OCI-LY3 (cell line): ENCODE measurements around the gene ERVFRD-1.

Experiments
- H2AFZ ChIP-seq: fragments of 200-600, 300-600 bp; shearing (Covaris generic); 2 replicates; pipeline ENCODE4 v1.6.0; 2014; ENCODE audit warnings: antibody characterized with exemption, low read depth, low read length
- H3K27ac ChIP-seq: fragments of 200-600, 300-600 bp; sonication (generic); 2 replicates; pipeline ENCODE4 v1.5.1; 2014; ENCODE audit warnings: mild to moderate bottlenecking, low read length, moderate library complexity, mixed read lengths
- H3K27me3 ChIP-seq: fragments of 200-600, 300-600 bp; sonication (generic); 2 replicates; pipeline ENCODE4 v1.6.1; 2014; ENCODE audit warnings: low read depth, low read length, mixed read lengths
- H3K36me3 ChIP-seq: fragments of 200-600, 300-600 bp; sonication (generic); replicated peaks from 2 replicates; pipeline ENCODE3; 2014; ENCODE audit warnings: low read depth, low read length, mixed read lengths
- H3K4me1 ChIP-seq: fragments of 300-600, 200-600 bp; sonication (generic); 2 replicates; pipeline ENCODE4 v1.6.1; 2014; ENCODE audit warnings: low read length, mixed read lengths
- H3K4me2 ChIP-seq: fragments of 200-600, 300-600 bp; sonication (generic); 2 replicates; pipeline ENCODE4 v1.6.1; 2014; ENCODE audit warnings: low read length, mixed read lengths
- H3K4me3 ChIP-seq: fragments of 300-600, 200-600 bp; sonication (generic); 2 replicates; pipeline ENCODE4 v1.5.1; 2014; ENCODE audit warnings: antibody characterized with exemption, mild to moderate bottlenecking, low read length, moderate library complexity
- H3K79me2 ChIP-seq: fragments of 300-600, 200-600 bp; shearing (Covaris generic); 2 replicates; pipeline ENCODE4 v1.6.1; 2014; ENCODE audit warnings: mild to moderate bottlenecking, low read length, mixed read lengths
- H3K9ac ChIP-seq: fragments of 300-600, 200-600 bp; shearing (Covaris generic); 2 replicates; pipeline ENCODE4 v1.6.0; 2014; ENCODE audit warnings: mild to moderate bottlenecking, low read length, moderate library complexity
- H3K9me3 ChIP-seq: fragments of 200-600, 300-600 bp; shearing (Covaris generic); 2 replicates; pipeline ENCODE4 v1.6.1; 2014; ENCODE audit warnings: low read length, mixed read lengths; ENCODE audit not compliant: insufficient read depth
- H4K20me1 ChIP-seq: fragments of 200-600, 300-600 bp; sonication (generic); 2 replicates; pipeline ENCODE4 v1.6.1; 2016; ENCODE audit warnings: low read length, mixed read lengths; ENCODE audit not compliant: insufficient read depth
- EZH2phosphoT487 ChIP-seq: fragments of 200-600 bp; shearing (Covaris generic); IDR thresholded peaks from 2 replicates; pipeline ENCODE4 v1.6.1; 2018; ENCODE audit warnings: antibody characterized with exemption, mixed run types, low read depth
- TF ChIP-seq, protein P1 (sequence below): fragments of 200-600, 300-600 bp; sonication (generic); IDR thresholded peaks from 2 replicates; pipeline ENCODE4 v1.5.1; 2014; ENCODE audit warnings: antibody characterized with exemption, low read length, low read depth

The ERVFRD-1 gene

DNA sequence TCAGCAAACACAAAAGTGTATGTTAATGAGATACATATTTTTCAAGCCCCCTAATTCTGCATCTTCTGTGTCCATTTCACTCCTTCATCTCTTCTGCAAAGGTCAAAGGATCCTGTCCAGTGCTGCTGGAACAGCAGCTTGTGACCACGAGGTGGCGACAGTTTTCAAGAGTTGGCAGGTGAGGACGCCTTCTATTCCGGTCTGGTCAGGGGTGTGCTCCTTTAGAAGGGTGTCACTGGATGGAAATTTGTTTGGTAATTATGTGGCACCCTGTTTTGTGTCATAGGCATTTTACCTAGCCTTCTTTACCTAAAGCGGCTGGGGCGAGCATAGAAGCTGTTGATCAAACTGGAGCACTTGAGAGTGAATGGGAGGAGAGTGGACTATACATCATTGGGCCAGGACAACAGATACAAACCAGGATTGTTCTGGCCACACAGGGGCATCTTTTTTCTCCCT lies 32.9 kb upstream of the ERVFRD-1 start:
- H3K27me3 ChIP-seq = no peaks in the 10 kb centered on the region
- TF ChIP-seq EZH2phosphoT487 = no peak
- TF ChIP-seq, protein P1, sequence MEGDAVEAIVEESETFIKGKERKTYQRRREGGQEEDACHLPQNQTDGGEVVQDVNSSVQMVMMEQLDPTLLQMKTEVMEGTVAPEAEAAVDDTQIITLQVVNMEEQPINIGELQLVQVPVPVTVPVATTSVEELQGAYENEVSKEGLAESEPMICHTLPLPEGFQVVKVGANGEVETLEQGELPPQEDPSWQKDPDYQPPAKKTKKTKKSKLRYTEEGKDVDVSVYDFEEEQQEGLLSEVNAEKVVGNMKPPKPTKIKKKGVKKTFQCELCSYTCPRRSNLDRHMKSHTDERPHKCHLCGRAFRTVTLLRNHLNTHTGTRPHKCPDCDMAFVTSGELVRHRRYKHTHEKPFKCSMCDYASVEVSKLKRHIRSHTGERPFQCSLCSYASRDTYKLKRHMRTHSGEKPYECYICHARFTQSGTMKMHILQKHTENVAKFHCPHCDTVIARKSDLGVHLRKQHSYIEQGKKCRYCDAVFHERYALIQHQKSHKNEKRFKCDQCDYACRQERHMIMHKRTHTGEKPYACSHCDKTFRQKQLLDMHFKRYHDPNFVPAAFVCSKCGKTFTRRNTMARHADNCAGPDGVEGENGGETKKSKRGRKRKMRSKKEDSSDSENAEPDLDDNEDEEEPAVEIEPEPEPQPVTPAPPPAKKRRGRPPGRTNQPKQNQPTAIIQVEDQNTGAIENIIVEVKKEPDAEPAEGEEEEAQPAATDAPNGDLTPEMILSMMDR = peak; percentile 88
- H4K20me1 ChIP-seq = no peaks in the 10 kb centered on the region
- no peaks in the 10 kb centered on the region for H3K36me3 ChIP-seq
- H3K27ac ChIP-seq = no peak overlapping the region
- peaks cover 20% of the 10 kb centered on the region for H3K4me1 ChIP-seq
- H3K4me3 ChIP-seq = no peak overlapping the region
- H3K9ac ChIP-seq = no peak overlapping the region
- 0 out of 2 replicates have a peak overlapping the region, but pooled peaks have one; percentile 29 for H3K4me2 ChIP-seq
- no peaks in the 10 kb centered on the region for H3K9me3 ChIP-seq
- no peaks in the 10 kb centered on the region for H3K79me2 ChIP-seq
- H2AFZ ChIP-seq = no peak overlapping the region

DNA sequence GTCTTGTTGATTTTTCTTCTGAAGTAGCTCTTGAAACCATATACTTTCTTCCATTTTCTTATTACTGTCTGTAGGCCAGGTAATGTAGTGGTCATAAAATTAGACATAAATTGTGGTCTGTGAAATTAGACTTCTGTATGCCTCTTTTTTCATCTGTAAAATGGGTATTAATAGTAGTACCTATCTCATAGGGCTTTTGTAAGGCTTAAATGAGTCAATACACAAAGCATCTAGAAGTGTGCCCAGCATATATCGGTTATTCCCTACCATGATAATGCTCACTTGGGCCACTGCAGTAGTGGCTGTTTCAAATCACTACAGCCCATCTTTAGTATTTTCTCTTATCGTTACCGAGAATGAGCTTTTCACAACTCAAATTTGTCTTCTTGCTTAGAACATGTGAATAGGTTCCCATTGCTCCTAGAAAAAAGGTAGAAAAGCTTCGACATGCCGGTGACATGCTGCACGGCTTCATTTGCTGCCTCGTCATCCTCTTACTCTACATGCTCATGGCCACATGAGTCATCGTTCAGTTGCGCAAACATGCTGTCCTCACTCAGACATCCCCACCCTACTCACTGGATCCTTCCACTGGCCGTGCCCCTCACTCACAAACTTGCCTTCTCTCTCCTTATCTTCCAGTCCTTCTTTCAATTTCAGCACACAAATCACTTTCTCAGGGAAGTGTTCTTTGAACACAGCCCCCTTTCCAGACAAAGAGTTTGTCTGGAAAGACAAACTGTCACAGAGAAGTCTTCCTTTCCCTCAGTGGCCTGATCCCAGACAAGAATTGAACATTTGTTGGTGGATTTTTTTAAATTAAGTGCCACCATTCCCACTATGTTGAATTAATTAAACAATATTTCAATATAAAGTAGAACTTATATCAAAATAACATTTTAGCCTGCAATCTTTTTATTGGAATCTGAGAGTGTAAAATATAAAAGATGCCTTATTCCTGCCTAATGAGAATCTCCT lies 32.2 kb upstream of the ERVFRD-1 start:
- H3K79me2 ChIP-seq = no peaks in the 10 kb centered on the region
- no peaks in the 10 kb centered on the region for H4K20me1 ChIP-seq
- no peaks in the 10 kb centered on the region for H3K27me3 ChIP-seq
- H3K36me3 ChIP-seq = peaks cover 1% of the 10 kb centered on the region
- H3K9me3 ChIP-seq = no peaks in the 10 kb centered on the region
- no peak overlapping the region for H3K9ac ChIP-seq
- H3K27ac ChIP-seq = no peak overlapping the region
- H2AFZ ChIP-seq = no peak overlapping the region
- no peak overlapping the region for H3K4me3 ChIP-seq
- TF ChIP-seq EZH2phosphoT487 = no peak
- TF ChIP-seq, protein P1 = no peak
- no peak overlapping the region for H3K4me2 ChIP-seq
- H3K4me1 ChIP-seq = peaks cover 28% of the 10 kb centered on the region

DNA sequence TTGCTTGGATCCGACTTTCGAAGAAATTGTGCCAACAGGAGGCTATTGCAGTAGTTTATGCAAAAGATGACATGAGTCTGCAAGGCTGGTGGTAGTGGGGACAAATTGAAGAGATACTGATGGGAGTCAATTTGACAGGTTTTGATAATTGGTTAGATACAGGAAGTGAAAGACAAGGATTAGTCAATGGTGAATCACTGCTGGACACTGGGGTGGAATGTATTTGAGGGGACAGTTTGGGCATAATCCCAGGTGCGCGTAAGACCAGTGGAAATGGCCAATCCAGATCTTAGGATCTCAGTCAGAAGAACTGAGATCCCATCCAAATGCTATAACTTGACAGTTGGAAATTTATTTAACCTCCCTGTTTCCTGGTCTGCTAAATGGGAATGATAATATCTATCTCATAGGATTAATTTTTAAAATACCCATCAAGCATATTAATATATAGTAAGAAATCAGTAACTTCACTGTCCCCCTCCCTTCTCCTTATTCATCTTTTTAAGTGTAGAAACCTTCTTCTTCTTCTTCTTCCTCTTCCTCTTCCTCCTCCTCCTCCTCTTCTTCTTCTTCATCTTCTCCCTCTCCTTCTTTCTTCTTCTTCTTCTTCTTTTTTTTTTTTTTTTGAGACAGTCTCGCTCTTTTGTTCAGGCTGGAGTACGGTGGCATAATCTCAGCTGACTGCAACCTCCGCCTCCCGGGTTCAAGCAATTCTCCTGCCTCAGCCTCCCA lies 30.9 kb upstream of the ERVFRD-1 start:
- Histone ChIP-seq H3K27ac (no peak overlapping the region), H3K36me3 (peaks cover 3% of the 10 kb centered on the region), H3K4me1 (peaks cover 31% of the 10 kb centered on the region), H3K9ac (no peak overlapping the region), H4K20me1 (no peaks in the 10 kb centered on the region), H3K4me2 (no peak overlapping the region), H3K27me3 (no peaks in the 10 kb centered on the region), H3K79me2 (no peaks in the 10 kb centered on the region), H2AFZ (no peak overlapping the region), H3K4me3 (no peak overlapping the region), H3K9me3 (no peaks in the 10 kb centered on the region)
- TF ChIP-seq, protein P1 = no peak
- no peak for TF ChIP-seq EZH2phosphoT487

DNA sequence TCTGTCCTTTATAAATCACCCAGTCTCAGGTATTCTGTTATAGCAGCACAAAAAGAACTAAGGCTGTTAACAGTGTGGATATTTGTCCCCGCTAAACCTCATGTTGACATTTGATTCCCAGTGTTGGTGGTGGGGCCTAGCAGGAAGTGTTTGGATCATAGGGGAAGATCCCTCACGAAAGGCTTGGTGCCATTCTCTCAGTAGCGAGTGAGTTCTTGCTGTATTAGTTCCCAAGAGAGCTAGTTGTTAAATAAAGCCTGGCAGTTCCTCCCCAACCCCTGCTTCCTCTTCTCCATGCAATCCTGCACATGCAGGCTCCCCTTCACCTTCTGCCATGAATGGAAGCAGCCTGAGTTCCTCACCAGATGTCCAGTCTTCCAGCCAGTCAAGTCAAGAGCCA lies 29.8 kb upstream of the ERVFRD-1 start:
- peaks cover 31% of the 10 kb centered on the region for H3K4me1 ChIP-seq
- TF ChIP-seq, protein P1 = no peak
- no peaks in the 10 kb centered on the region for H3K9me3 ChIP-seq
- H3K27ac ChIP-seq = no peak overlapping the region
- no peaks in the 10 kb centered on the region for H3K79me2 ChIP-seq
- H3K36me3 ChIP-seq = peaks cover 3% of the 10 kb centered on the region
- H3K27me3 ChIP-seq = no peaks in the 10 kb centered on the region
- no peak overlapping the region for H3K4me3 ChIP-seq
- H3K9ac ChIP-seq = no peak overlapping the region
- H4K20me1 ChIP-seq = no peaks in the 10 kb centered on the region
- H2AFZ ChIP-seq = no peak overlapping the region
- H3K4me2 ChIP-seq = no peak overlapping the region
